Ishikawa (cell line): ENCODE results near the gene CCNYL1.

Source experiments
- CEBPB ChIP-seq: IDR thresholded peaks from 2 replicates; pipeline ENCODE4 v1.6.1; 2012
- CREB1 ChIP-seq: IDR thresholded peaks from 2 replicates; pipeline ENCODE4 v1.6.1; 2012; ENCODE audit warnings: low read depth
- EGR1 ChIP-seq: IDR thresholded peaks from 2 replicates; pipeline ENCODE4 v1.6.1; 2012
- EP300 ChIP-seq: IDR thresholded peaks from 2 replicates; pipeline ENCODE4 v1.6.1; 2012; ENCODE audit warnings: borderline replicate concordance
- FOXM1 ChIP-seq: IDR thresholded peaks from 2 replicates; pipeline ENCODE4 v1.6.1; 2012; ENCODE audit warnings: low read depth, borderline replicate concordance
- NFIC ChIP-seq: IDR thresholded peaks from 2 replicates; pipeline ENCODE4 v1.6.1; 2012
- RAD21 ChIP-seq: IDR thresholded peaks from 2 replicates; pipeline ENCODE4 v1.6.1; 2012; ENCODE audit warnings: low read depth
- TAF1 ChIP-seq: IDR thresholded peaks from 2 replicates; pipeline ENCODE4 v1.6.1; 2012; ENCODE audit warnings: low read depth, mild to moderate bottlenecking
- TCF12 ChIP-seq: IDR thresholded peaks from 2 replicates; pipeline ENCODE4 v1.6.1; 2012; ENCODE audit warnings: low read depth
- TEAD4 ChIP-seq: IDR thresholded peaks from 2 replicates; pipeline ENCODE4 v1.6.1; 2012
- YY1 ChIP-seq: IDR thresholded peaks from 2 replicates; pipeline ENCODE4 v1.6.1; 2012; ENCODE audit warnings: low read depth
- ZBTB7A ChIP-seq: IDR thresholded peaks from 2 replicates; pipeline ENCODE4 v1.6.1; 2012; ENCODE audit warnings: low read depth
- TF ChIP-seq, protein P1 (sequence below): IDR thresholded peaks from 2 replicates; pipeline ENCODE4 v1.6.1; 2012
- TF ChIP-seq, protein P2 (sequence below): IDR thresholded peaks from 2 replicates; pipeline ENCODE4 v1.6.1; 2012
- TF ChIP-seq, protein P3 (sequence below): IDR thresholded peaks from 2 replicates; pipeline ENCODE4 v1.6.1; 2012; ENCODE audit warnings: low read depth, mild to moderate bottlenecking

CCNYL1 gene

DNA sequence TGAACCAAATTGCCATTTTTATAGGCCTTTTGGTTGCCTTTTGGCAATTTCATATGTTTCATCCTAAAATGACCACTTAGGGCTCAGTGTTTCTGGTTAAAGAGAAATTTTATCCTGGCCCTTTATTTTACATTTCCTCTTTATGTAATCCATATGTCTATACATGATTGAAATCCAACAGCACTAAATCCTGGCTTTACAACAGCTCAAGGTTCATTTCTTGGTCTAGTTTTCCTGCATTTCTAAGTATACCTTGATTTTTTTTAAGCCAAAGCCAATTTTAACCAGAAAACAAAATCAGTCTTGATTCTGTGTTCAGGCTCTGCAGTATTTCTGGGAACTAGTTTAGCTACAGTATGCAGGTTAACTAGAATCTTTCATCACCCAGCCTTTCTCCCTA, 46.6 kb downstream of the CCNYL1 start:
- no peak for TF ChIP-seq EP300
- TF ChIP-seq, protein P1, sequence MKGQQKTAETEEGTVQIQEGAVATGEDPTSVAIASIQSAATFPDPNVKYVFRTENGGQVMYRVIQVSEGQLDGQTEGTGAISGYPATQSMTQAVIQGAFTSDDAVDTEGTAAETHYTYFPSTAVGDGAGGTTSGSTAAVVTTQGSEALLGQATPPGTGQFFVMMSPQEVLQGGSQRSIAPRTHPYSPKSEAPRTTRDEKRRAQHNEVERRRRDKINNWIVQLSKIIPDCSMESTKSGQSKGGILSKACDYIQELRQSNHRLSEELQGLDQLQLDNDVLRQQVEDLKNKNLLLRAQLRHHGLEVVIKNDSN, result no peak
- TF ChIP-seq CREB1, result no peak
- TF ChIP-seq, protein P2, sequence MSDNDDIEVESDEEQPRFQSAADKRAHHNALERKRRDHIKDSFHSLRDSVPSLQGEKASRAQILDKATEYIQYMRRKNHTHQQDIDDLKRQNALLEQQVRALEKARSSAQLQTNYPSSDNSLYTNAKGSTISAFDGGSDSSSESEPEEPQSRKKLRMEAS, result no peak
- TF ChIP-seq TAF1, result no peak
- TF ChIP-seq RAD21, result no peak
- TF ChIP-seq EGR1, result no peak
- TF ChIP-seq TCF12, result no peak
- TF ChIP-seq, protein P3, sequence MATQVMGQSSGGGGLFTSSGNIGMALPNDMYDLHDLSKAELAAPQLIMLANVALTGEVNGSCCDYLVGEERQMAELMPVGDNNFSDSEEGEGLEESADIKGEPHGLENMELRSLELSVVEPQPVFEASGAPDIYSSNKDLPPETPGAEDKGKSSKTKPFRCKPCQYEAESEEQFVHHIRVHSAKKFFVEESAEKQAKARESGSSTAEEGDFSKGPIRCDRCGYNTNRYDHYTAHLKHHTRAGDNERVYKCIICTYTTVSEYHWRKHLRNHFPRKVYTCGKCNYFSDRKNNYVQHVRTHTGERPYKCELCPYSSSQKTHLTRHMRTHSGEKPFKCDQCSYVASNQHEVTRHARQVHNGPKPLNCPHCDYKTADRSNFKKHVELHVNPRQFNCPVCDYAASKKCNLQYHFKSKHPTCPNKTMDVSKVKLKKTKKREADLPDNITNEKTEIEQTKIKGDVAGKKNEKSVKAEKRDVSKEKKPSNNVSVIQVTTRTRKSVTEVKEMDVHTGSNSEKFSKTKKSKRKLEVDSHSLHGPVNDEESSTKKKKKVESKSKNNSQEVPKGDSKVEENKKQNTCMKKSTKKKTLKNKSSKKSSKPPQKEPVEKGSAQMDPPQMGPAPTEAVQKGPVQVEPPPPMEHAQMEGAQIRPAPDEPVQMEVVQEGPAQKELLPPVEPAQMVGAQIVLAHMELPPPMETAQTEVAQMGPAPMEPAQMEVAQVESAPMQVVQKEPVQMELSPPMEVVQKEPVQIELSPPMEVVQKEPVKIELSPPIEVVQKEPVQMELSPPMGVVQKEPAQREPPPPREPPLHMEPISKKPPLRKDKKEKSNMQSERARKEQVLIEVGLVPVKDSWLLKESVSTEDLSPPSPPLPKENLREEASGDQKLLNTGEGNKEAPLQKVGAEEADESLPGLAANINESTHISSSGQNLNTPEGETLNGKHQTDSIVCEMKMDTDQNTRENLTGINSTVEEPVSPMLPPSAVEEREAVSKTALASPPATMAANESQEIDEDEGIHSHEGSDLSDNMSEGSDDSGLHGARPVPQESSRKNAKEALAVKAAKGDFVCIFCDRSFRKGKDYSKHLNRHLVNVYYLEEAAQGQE, result no peak
- no peak for TF ChIP-seq FOXM1
- TF ChIP-seq YY1, result no peak
- no peak for TF ChIP-seq NFIC
- no peak for TF ChIP-seq TEAD4
- TF ChIP-seq ZBTB7A, result no peak

DNA sequence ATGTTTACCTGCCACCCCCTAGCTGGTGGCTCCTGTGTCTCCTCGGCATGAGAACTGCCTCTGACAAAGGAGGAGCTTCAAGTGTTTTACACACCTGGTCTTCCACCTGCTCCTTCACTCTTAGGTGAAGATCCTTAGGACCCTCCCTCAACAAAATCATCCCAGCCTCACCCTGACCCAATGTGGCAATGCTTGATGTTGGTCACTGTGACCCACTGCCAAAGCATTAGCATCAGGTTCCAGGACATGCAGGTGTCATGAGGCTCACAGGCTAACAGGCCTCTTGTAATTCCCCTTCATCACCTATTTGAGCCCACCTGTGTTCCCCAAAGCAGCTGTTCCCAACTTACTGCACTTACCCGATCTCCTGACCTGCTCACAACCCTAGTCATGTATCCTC, 48.5 kb downstream of the CCNYL1 start:
- TF ChIP-seq FOXM1 (no peak), TAF1 (no peak), CREB1 (no peak), NFIC (no peak), RAD21 (no peak), EP300 (no peak)
- TF ChIP-seq, protein P2, result no peak
- TF ChIP-seq, protein P3, result no peak

DNA sequence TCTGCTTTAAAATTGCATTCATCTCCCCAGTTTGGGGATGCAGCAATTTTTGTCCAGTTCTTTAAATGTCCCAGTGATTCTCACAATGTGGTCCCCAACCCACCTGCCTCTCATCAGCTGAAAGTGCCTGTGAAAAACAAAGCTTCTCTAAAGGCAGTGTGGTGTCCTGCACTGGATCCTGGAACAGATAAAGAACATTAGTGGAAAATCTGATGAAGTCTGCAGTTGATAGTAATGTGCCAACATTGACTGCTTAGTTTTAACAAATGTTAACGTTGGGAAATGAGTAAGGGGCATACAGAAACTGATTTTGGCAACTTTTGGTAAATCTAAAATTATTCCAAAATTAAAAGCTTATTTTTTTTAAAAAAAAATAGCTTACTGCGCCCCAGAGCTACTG, 49.0 kb downstream of the CCNYL1 start:
- TF ChIP-seq CEBPB (no peak), YY1 (no peak), EP300 (no peak), CREB1 (no peak), TEAD4 (no peak), EGR1 (no peak), TAF1 (no peak), TCF12 (no peak)
- TF ChIP-seq, protein P1, result no peak
- TF ChIP-seq, protein P2, result no peak
- TF ChIP-seq, protein P3, result no peak

DNA sequence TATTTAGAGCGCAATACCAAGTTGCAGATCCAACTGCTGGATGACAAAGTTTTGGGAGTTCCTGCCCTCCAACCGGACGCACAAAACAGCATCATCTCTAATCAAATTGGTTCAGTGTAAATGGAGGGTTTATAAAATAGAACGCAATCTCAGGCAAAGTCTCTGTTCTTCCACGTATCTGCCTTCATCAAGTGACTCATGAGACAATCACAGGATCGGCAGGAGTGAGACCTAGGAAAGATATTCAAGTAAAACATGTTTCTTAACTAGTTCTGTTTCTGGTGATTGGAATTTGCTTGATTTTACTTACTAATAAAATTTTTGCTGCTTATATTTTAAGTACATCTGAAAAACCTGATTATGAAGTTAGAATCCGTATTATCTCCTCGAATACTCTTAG, 50.7 kb downstream of the CCNYL1 start:
- TF ChIP-seq, protein P1, result no peak
- no peak for TF ChIP-seq RAD21
- TF ChIP-seq NFIC, result no peak
- no peak for TF ChIP-seq CREB1
- TF ChIP-seq ZBTB7A, result no peak
- TF ChIP-seq, protein P2, result no peak
- no peak for TF ChIP-seq TCF12
- no peak for TF ChIP-seq EGR1
- no peak for TF ChIP-seq TAF1
- TF ChIP-seq TEAD4, result no peak
- TF ChIP-seq YY1, result no peak
- TF ChIP-seq FOXM1, result no peak
- no peak for TF ChIP-seq EP300
- no peak for TF ChIP-seq CEBPB
- TF ChIP-seq, protein P3, result no peak
